Fibroblast of lung (primary cell): ENCODE measurements around the gene TSPAN5.

Experiments used
- CTCF ChIP-seq, 2 donors: IDR thresholded peaks in 1 of 2; conservative IDR thresholded peaks in 1 of 2; 1 replicate in 1 of 2; 2 replicates in 1 of 2; pipeline ENCODE4 v1.5.1; 2011 to 2012; ENCODE audit warnings: low read length in 2 of 2, control low read depth in 1 of 2, inconsistent platforms in 1 of 2, low read depth in 1 of 2, mild to moderate bottlenecking in 1 of 2
- EZH2 ChIP-seq: IDR thresholded peaks from 2 replicates; pipeline ENCODE4 v1.5.1; 2012; ENCODE audit warnings: low read length, control low read depth, mild to moderate bottlenecking; ENCODE audit errors: missing control alignments

DNA sequence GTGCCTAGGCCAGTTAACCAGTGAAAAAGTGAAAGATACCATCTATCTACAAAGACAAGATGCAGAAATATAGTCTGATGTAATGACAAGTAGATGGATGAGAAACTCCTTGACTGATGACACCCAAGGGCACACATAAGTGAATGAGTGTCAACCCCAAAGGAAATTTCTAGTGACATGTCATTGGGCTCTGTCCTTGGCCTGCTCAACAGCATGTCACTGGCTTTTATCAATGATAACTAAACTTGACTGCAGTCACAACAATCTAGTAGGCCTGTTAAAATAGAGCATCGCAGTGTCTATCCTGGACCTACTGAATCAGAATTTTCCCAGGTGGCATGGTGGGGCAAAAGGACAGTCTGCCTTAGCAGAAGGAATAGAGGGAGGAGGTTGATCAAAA is 155.8 kb downstream of the TSPAN5 start:
- TF ChIP-seq CTCF (conservative IDR thresholded peaks at IDR 0.05 in 1 of 2, IDR thresholded peaks at IDR 0.05 in 1 of 2; ENCODE audit: low read depth in 1 of 2, low read length in 2 of 2) (no peak), EZH2 (no peak)
